Naive thymus-derived CD4-positive, alpha-beta T cell (primary cell): Measurements from ENCODE around the gene C16orf87. TPM values are rescaled to one million over a fixed set of nuclear protein-coding genes. Genes with fewer than 3 reads are reported as not detected.

Experiments used
- ATAC-seq: fragments of 150-1000 bp; cut with Tn5 transposase; 2 replicates; pipeline ENCODE4 v1.10.0; 2021; ENCODE audit warnings: mild to moderate bottlenecking, moderate library complexity
- CTCF ChIA-PET: fragments of 350-600 bp; sonication (Branson Sonifier 250); formaldehyde crosslinking; loops from one replicate; lab custom pipeline; 2021; ENCODE audit warnings: antibody characterized with exemption; lab: Charles Lee
- POLR2A ChIA-PET: fragments of 350-600 bp; sonication (Branson Sonifier 250); formaldehyde crosslinking; loops from one replicate; lab custom pipeline; 2021; ENCODE audit warnings: antibody characterized with exemption, inconsistent platforms; lab: Charles Lee
- DNase-seq, 9 donors: peaks; one replicate each; pipeline versions ENCODE4 v3.0.0 to v3.0.0-alpha.2; 2020 to 2022; ENCODE audit warnings: mixed read lengths in 1 of 9
- H3K27ac ChIP-seq: one replicate; pipeline ENCODE4 v1.7.0; 2013; ENCODE audit warnings: mild to moderate bottlenecking, low read depth, low read length, moderate library complexity
- H3K27me3 ChIP-seq, 2 donors: one replicate each; pipeline ENCODE4 v1.7.0; 2013; ENCODE audit warnings: low read length in 2 of 2, mild to moderate bottlenecking in 2 of 2, moderate library complexity in 2 of 2; ENCODE audit not compliant: control insufficient read depth in 2 of 2, insufficient read depth in 2 of 2
- H3K36me3 ChIP-seq, 3 experiments: 1 replicate in 2 of 3; 2 replicates in 1 of 3; pipeline ENCODE4 v1.7.0; 2013; ENCODE audit warnings: low read length in 3 of 3, mild to moderate bottlenecking in 3 of 3, moderate library complexity in 1 of 3; ENCODE audit not compliant: insufficient read depth in 3 of 3, control insufficient read depth in 2 of 3
- H3K4me1 ChIP-seq, 2 donors: one replicate each; pipeline ENCODE4 v1.7.0; 2013; ENCODE audit warnings: low read length in 2 of 2, mild to moderate bottlenecking in 2 of 2, moderate library complexity in 1 of 2; ENCODE audit not compliant: control insufficient read depth in 2 of 2, insufficient read depth in 2 of 2
- H3K4me3 ChIP-seq: 2 replicates; pipeline ENCODE4 v1.7.0; 2013; ENCODE audit warnings: mild to moderate bottlenecking, low read length
- H3K9me3 ChIP-seq, 3 experiments: 1 replicate in 2 of 3; 2 replicates in 1 of 3; pipeline ENCODE4 v1.7.0; 2013; ENCODE audit warnings: low read length in 3 of 3; ENCODE audit not compliant: control insufficient read depth in 2 of 3
- H3K27ac Mint-ChIP-seq, 9 donors: one replicate each; pipeline ENCODE4 v1.8.0; 2020 to 2022; ENCODE audit warnings: mixed read lengths in 9 of 9, mild to moderate bottlenecking in 8 of 9, moderate library complexity in 5 of 9, inconsistent platforms in 2 of 9
- H3K27me3 Mint-ChIP-seq, 5 donors: one replicate each; pipeline ENCODE4 v1.8.0; 2021 to 2022; ENCODE audit warnings: mixed read lengths in 5 of 5, mild to moderate bottlenecking in 1 of 5
- H3K36me3 Mint-ChIP-seq, 5 donors: one replicate each; pipeline ENCODE4 v1.8.0; 2020 to 2022; ENCODE audit warnings: mixed read lengths in 5 of 5, mild to moderate bottlenecking in 3 of 5, inconsistent platforms in 1 of 5
- H3K4me1 Mint-ChIP-seq, 7 donors: one replicate each; pipeline ENCODE4 v1.8.0; 2020 to 2022; ENCODE audit warnings: mixed read lengths in 7 of 7, mild to moderate bottlenecking in 3 of 7, inconsistent platforms in 1 of 7
- H3K4me3 Mint-ChIP-seq, 10 donors: one replicate each; pipeline ENCODE4 v1.8.0; 2020 to 2022; ENCODE audit warnings: mild to moderate bottlenecking in 10 of 10, mixed read lengths in 10 of 10, moderate library complexity in 6 of 10, inconsistent platforms in 2 of 10
- H3K9me3 Mint-ChIP-seq, 11 donors: one replicate each; pipeline ENCODE4 v1.8.0; 2020 to 2022; ENCODE audit warnings: mixed read lengths in 11 of 11, mild to moderate bottlenecking in 4 of 11, inconsistent platforms in 1 of 11, moderate library complexity in 1 of 11
- intact Hi-C, 2 donors: fragments of 100-400 bp; cut with micrococcal nuclease; formaldehyde crosslinking; loops; one replicate each; pipeline ENCODE4 v1.15.1; 2023
- polyA plus RNA-seq, 2 donors: library from polyadenylated mRNA; unstranded; fragments of 300-500 nt; fragmentation: Illumina TruSeq; gene quantifications; one replicate each; pipeline ENCODE4 v1.2.3, GENCODE V29; 2021
- total RNA-seq, 6 experiments: library from RNA in 5 of 6; stranded (reverse) in 5 of 6; gene quantifications; 1 replicate in 5 of 6; 2 replicates in 1 of 6; pipeline ENCODE4 v1.2.3 and lab custom pipeline; 2021 to 2026

The C16orf87 gene
- total and polyA plus RNA-seq, 7 experiments from 2014 or later = 5.3 to 14.0 (median 8.8) TPM

DNA sequence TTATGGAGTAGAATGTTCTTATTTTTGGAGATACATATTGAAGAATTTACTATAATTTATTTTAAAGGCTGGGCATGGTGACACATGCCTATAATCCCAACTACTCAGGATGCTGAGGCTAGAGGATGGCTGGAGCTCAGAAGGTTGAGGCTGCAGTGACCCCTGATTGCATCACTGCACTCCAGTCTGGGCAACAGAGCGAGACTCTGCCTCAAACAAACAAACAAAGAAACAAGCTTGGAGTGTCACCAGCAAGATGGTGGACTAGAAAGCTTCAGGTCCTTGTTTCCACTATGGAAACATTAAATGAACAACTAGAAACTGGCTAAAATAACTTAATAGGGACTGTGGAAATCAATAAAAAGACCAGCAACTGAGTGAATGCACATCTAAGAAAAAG, 35.3 kb upstream of the C16orf87 start:
- intact Hi-C loops = no loop called here
- peaks cover 0 to 6% (median 0%) of the 10 kb centered on the region in 5 donors for H3K27me3 Mint-ChIP-seq
- H3K36me3 Mint-ChIP-seq = peaks cover 0 to 19% (median 0%) of the 10 kb centered on the region in 5 donors

GRCh38 chr16:46862555-46863447, 31.8 kb upstream of the C16orf87 start:
- peaks cover 0 to 38% (median 7%) of the 10 kb centered on the region in 7 donors for H3K4me1 Mint-ChIP-seq
- no peaks in the 10 kb centered on the region for H3K36me3 ChIP-seq
- H3K9me3 Mint-ChIP-seq = peaks cover 0 to 11% (median 0%) of the 10 kb centered on the region in 11 donors
- H3K4me1 ChIP-seq = no peaks in the 10 kb centered on the region
- H3K4me3 ChIP-seq = no peak overlapping the region
- H3K27me3 ChIP-seq = no peaks in the 10 kb centered on the region
- peak overlapping the region in 1 of 9 donors; percentile 20 for H3K27ac Mint-ChIP-seq
- ATAC-seq (no peak), DNase-seq (no peak)
- no peak overlapping the region for H3K27ac ChIP-seq
- CTCF ChIA-PET = interaction anchor here (0.6 to 0.9 kb wide), 2 partner anchors 8 to 147 kb away, joined by 4 to 7 read pairs; no protein-coding TSS in a partner anchor
- peaks cover 0 to 22% (median 0%) of the 10 kb centered on the region in 5 donors for H3K36me3 Mint-ChIP-seq
- H3K27me3 Mint-ChIP-seq = peaks cover 0 to 4% (median 0%) of the 10 kb centered on the region in 5 donors
- POLR2A ChIA-PET = no interaction called here
- H3K4me3 Mint-ChIP-seq = peak overlapping the region in 1 of 10 donors; percentile 8
- H3K9me3 ChIP-seq = no peaks in the 10 kb centered on the region
- intact Hi-C loops = no loop called here

More for the DNA sequence above, 35.3 kb upstream of the C16orf87 start:
- Histone ChIP-seq H3K36me3 (no peaks in the 10 kb centered on the region), H3K27ac (no peak overlapping the region), H3K4me1 (no peaks in the 10 kb centered on the region), H3K27me3 (no peaks in the 10 kb centered on the region), H3K4me3 (no peak overlapping the region), H3K9me3 (no peaks in the 10 kb centered on the region)
- ATAC-seq (no peak), DNase-seq (no peak)
- Mint-ChIP-seq H3K27ac (no peak overlapping the region), H3K4me1 (peaks cover 0 to 26% (median 5%) of the 10 kb centered on the region in 7 donors), H3K4me3 (no peak overlapping the region), H3K9me3 (peaks cover 0 to 11% (median 0%) of the 10 kb centered on the region in 11 donors)
- ChIA-PET CTCF (interaction anchor here (1.7 kb wide), 1 partner anchor 12 kb away, joined by 8 read pairs; no protein-coding TSS in a partner anchor), POLR2A (no interaction called here)

DNA sequence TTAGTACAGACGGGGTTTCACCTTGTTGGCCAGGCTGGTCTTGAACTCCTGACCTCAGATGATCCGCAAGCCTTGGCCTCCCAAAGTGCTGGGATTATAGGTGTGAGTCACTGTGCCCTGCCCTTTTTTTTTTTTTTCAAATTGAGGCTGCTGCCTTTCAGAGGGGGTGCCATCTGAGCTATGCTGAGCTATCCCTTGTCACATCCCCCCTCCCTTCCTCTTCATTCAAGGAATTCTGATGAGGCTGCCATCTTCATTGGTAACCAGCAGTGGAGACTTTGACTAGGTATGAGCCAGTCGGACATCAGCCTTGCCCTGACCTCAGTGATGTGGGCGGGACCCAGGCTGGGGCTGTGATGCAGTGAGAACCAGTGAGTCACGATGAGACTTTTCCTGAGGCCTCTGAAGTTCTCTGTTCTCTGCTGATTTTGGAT, 28.8 kb upstream of the C16orf87 start:
- Histone ChIP-seq H3K4me1 (no peaks in the 10 kb centered on the region), H3K4me3 (no peak overlapping the region), H3K27ac (no peak overlapping the region), H3K9me3 (no peaks in the 10 kb centered on the region), H3K27me3 (no peaks in the 10 kb centered on the region), H3K36me3 (no peaks in the 10 kb centered on the region)
- intact Hi-C loops = loop anchor here in 1 of 2 donors (10.0 kb wide), 1 partner anchor 175 kb away; no protein-coding TSS in a partner anchor
- Mint-ChIP-seq H3K27ac (peak overlapping the region in 2 of 9 donors; percentile 13 to 77), H3K36me3 (peaks cover 0 to 18% (median 0%) of the 10 kb centered on the region in 5 donors), H3K27me3 (no peaks in the 10 kb centered on the region), H3K4me1 (peaks cover 0 to 42% (median 7%) of the 10 kb centered on the region in 7 donors), H3K4me3 (no peak overlapping the region), H3K9me3 (peaks cover 0 to 6% (median 0%) of the 10 kb centered on the region in 11 donors)
- ChIA-PET CTCF (no interaction called here), POLR2A (no interaction called here)
- peak in 1 of 9 donors; percentile 40 for DNase-seq
- ATAC-seq = peak; percentile 87

- POLR2A ChIA-PET = interaction anchor here (0.6 kb wide), 1 partner anchor 1306 kb away, joined by 4 read pairs; no protein-coding TSS in a partner anchor
- Histone ChIP-seq H3K27me3 (no peaks in the 10 kb centered on the region), H3K9me3 (no peaks in the 10 kb centered on the region), H3K4me3 (no peak overlapping the region), H3K27ac (no peak overlapping the region), H3K4me1 (no peaks in the 10 kb centered on the region), H3K36me3 (no peaks in the 10 kb centered on the region)
- Mint-ChIP-seq H3K9me3 (peaks cover 0 to 6% (median 0%) of the 10 kb centered on the region in 11 donors), H3K27me3 (no peaks in the 10 kb centered on the region), H3K4me3 (no peak overlapping the region), H3K27ac (no peak overlapping the region), H3K36me3 (peaks cover 0 to 14% (median 0%) of the 10 kb centered on the region in 5 donors), H3K4me1 (peaks cover 0 to 31% (median 0%) of the 10 kb centered on the region in 7 donors)
- intact Hi-C loops = loop anchor here in 1 of 2 donors (10.0 kb wide), 1 partner anchor 177 kb away; no protein-coding TSS in a partner anchor
- no peak for ATAC-seq
- no peak for DNase-seq
- CTCF ChIA-PET = no interaction called here
Measured at GRCh38 chr16:46858151-46858550, 27.2 kb upstream of the C16orf87 start.

- intact Hi-C loops = loop anchor here in 1 of 2 donors (10.0 kb wide), 1 partner anchor 177 kb away; no protein-coding TSS in a partner anchor
- POLR2A ChIA-PET = interaction anchor here (0.6 kb wide), 2 partner anchors 84 to 1307 kb away, joined by 3 to 4 read pairs; no protein-coding TSS in a partner anchor
Measured at GRCh38 chr16:46857368-46857945, 26.5 kb upstream of the C16orf87 start.

DNA sequence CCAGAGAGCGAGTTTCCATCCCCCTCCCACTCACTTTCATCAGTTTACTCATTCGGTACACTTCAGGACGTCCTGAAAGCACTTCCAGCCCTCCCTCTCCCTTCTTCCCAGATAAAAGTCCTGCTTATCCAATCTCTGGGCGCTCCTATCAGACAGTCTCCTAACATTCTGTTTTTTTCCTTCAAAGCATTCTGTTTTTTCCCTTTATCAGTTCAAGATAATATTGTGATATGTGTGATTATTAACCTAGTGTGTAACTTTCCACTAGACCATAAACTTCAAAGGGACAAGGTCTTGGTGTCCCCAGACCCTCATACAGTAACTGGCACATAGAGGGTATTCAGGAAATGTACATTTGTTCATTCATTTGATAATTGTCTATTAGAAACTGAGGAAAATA, 24.4 kb upstream of the C16orf87 start:
- CTCF ChIA-PET = interaction anchor here (1.9 to 3.8 kb wide), 2 partner anchors 8 to 53 kb away, joined by 7 to 73 read pairs; no protein-coding TSS in a partner anchor
- Histone ChIP-seq H3K4me1 (no peaks in the 10 kb centered on the region), H3K27ac (no peak overlapping the region), H3K9me3 (no peaks in the 10 kb centered on the region), H3K27me3 (no peaks in the 10 kb centered on the region), H3K4me3 (no peak overlapping the region), H3K36me3 (no peaks in the 10 kb centered on the region)
- ATAC-seq (no peak), DNase-seq (no peak)
- Mint-ChIP-seq H3K36me3 (peaks cover 0 to 2% (median 0%) of the 10 kb centered on the region in 5 donors), H3K9me3 (no peaks in the 10 kb centered on the region), H3K27ac (no peak overlapping the region), H3K27me3 (peaks cover 0 to 2% (median 0%) of the 10 kb centered on the region in 5 donors), H3K4me1 (peaks cover 0 to 14% (median 0%) of the 10 kb centered on the region in 7 donors), H3K4me3 (no peak overlapping the region)
- POLR2A ChIA-PET = no interaction called here
- intact Hi-C loops = loop anchor here (2.0 to 10.0 kb wide), 3 partner anchors 179 to 1309 kb away; no protein-coding TSS in a partner anchor

More at GRCh38 chr16:46857368-46857945, 26.5 kb upstream of the C16orf87 start:
- Mint-ChIP-seq H3K27me3 (no peaks in the 10 kb centered on the region), H3K4me3 (no peak overlapping the region), H3K27ac (no peak overlapping the region), H3K36me3 (peaks cover 0 to 10% (median 0%) of the 10 kb centered on the region in 5 donors), H3K9me3 (peaks cover 0 to 3% (median 0%) of the 10 kb centered on the region in 11 donors), H3K4me1 (peaks cover 0 to 25% (median 0%) of the 10 kb centered on the region in 7 donors)
- Histone ChIP-seq H3K4me3 (no peak overlapping the region), H3K27ac (no peak overlapping the region), H3K36me3 (no peaks in the 10 kb centered on the region), H3K4me1 (no peaks in the 10 kb centered on the region), H3K9me3 (no peaks in the 10 kb centered on the region), H3K27me3 (no peaks in the 10 kb centered on the region)
- ATAC-seq = no peak
- CTCF ChIA-PET = no interaction called here
- peak in 1 of 9 donors; percentile 9 for DNase-seq
